Stimulated activated CD8-positive, alpha-beta memory T cell treated with anti-CD3 and anti-CD28 coated beads, Interleukin-7, amount 100 ng/mL, for 24 hours (primary cell): ENCODE results near the gene DEGS2.

Source experiments
- DNase-seq: peaks from one replicate; pipeline ENCODE4 v3.0.0-alpha.2; 2020; ENCODE audit warnings: low read depth

The DEGS2 gene

GRCh38 chr14:100131181-100131580, 28.3 kb downstream of the DEGS2 start:
- no peak for DNase-seq

GRCh38 chr14:100130521-100130920, 28.9 kb downstream of the DEGS2 start:
- no peak for DNase-seq

- no peak for DNase-seq
Observed at GRCh38 chr14:100129161-100129589, 30.3 kb downstream of the DEGS2 start.

- no peak for DNase-seq
Observed at GRCh38 chr14:100128688-100129087, 30.8 kb downstream of the DEGS2 start.

GRCh38 chr14:100127853-100128455, 31.5 kb downstream of the DEGS2 start:
- no peak for DNase-seq

GRCh38 chr14:100126401-100126800, 33.0 kb downstream of the DEGS2 start:
- DNase-seq: no peak

GRCh38 chr14:100124551-100125088, 34.8 kb downstream of the DEGS2 start:
- no peak for DNase-seq

- DNase-seq: no peak
Observed at GRCh38 chr14:100123618-100124017, 35.8 kb downstream of the DEGS2 start.

- DNase-seq: no peak
Observed at GRCh38 chr14:100122481-100123223, 36.8 kb downstream of the DEGS2 start.

GRCh38 chr14:100121643-100122480, 37.6 kb downstream of the DEGS2 start:
- DNase-seq: no peak

- DNase-seq: no peak
Observed at GRCh38 chr14:100120522-100121269, 38.7 kb downstream of the DEGS2 start.

GRCh38 chr14:100119251-100119650, 40.2 kb downstream of the DEGS2 start:
- no peak for DNase-seq

GRCh38 chr14:100118396-100119011, 40.9 kb downstream of the DEGS2 start:
- DNase-seq: no peak

- no peak for DNase-seq
Observed at GRCh38 chr14:100117633-100118395, 41.6 kb downstream of the DEGS2 start.

GRCh38 chr14:100117026-100117425, 42.4 kb downstream of the DEGS2 start:
- DNase-seq: no peak

- no peak for DNase-seq
Observed at GRCh38 chr14:100116134-100116533, 43.3 kb downstream of the DEGS2 start.

- no peak for DNase-seq
Observed at GRCh38 chr14:100115726-100116125, 43.7 kb downstream of the DEGS2 start.

GRCh38 chr14:100115236-100115635, 44.2 kb downstream of the DEGS2 start:
- no peak for DNase-seq

- DNase-seq: no peak
Observed at GRCh38 chr14:100114109-100114765, 45.2 kb downstream of the DEGS2 start.
